Gastroesophageal sphincter (tissue), 3 donors: ENCODE measurements around the gene HOXB2.

Source experiments
- POLR2A ChIP-seq, 2 donors: fragments of 450-650 bp; IDR thresholded peaks; one replicate each; pipeline ENCODE4 v1.6.1; 2017; ENCODE audit warnings: antibody characterized with exemption in 2 of 2, mild to moderate bottlenecking in 2 of 2, moderate library complexity in 1 of 2
- POLR2AphosphoS5 ChIP-seq: sonication (generic); formaldehyde crosslinking; IDR thresholded peaks from one replicate; pipeline ENCODE4 v1.6.1; 2017; ENCODE audit warnings: antibody characterized with exemption
- TF ChIP-seq, protein P1 (sequence below), 4 experiments: fragments of 200-600 bp in 2 of 4; fragments of 450-650 bp in 2 of 4; sonication (generic) in 1 of 4; IDR thresholded peaks; one replicate each; pipeline ENCODE4 v1.5.1; 2017 to 2019; ENCODE audit warnings: antibody characterized with exemption in 4 of 4, mild to moderate bottlenecking in 2 of 4, moderate library complexity in 2 of 4

GRCh38 chr17:48590607-48591161 lies 45.8 kb upstream of the HOXB2 start:
- TF ChIP-seq POLR2AphosphoS5 (no peak), POLR2A (IDR thresholded peaks at IDR 0.05) (no peak)
- TF ChIP-seq, protein P1, sequence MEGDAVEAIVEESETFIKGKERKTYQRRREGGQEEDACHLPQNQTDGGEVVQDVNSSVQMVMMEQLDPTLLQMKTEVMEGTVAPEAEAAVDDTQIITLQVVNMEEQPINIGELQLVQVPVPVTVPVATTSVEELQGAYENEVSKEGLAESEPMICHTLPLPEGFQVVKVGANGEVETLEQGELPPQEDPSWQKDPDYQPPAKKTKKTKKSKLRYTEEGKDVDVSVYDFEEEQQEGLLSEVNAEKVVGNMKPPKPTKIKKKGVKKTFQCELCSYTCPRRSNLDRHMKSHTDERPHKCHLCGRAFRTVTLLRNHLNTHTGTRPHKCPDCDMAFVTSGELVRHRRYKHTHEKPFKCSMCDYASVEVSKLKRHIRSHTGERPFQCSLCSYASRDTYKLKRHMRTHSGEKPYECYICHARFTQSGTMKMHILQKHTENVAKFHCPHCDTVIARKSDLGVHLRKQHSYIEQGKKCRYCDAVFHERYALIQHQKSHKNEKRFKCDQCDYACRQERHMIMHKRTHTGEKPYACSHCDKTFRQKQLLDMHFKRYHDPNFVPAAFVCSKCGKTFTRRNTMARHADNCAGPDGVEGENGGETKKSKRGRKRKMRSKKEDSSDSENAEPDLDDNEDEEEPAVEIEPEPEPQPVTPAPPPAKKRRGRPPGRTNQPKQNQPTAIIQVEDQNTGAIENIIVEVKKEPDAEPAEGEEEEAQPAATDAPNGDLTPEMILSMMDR (IDR thresholded peaks at IDR 0.05): no peak
